GM10266 (cell line): ENCODE data around the gene FBXO44.

Experiments used
- DNase-seq: peaks from one replicate; pipeline ENCODE4 v3.0.0; 2012; ENCODE audit errors: extremely low spot score
- CTCF ChIP-seq: IDR thresholded peaks from 2 replicates; pipeline ENCODE4 v1.5.1; 2012; ENCODE audit warnings: mild to moderate bottlenecking, low read depth; ENCODE audit not compliant: control insufficient read depth, insufficient read depth; ENCODE audit errors: missing control alignments

The FBXO44 gene

GRCh38 chr1:11626551-11626950 is 28.1 kb upstream of the FBXO44 start:
- no peak for TF ChIP-seq CTCF
- no peak for DNase-seq

GRCh38 chr1:11628767-11629166 is 25.9 kb upstream of the FBXO44 start:
- no peak for TF ChIP-seq CTCF

GRCh38 chr1:11629184-11630016 is 25.3 kb upstream of the FBXO44 start:
- TF ChIP-seq CTCF = no peak
- DNase-seq = no peak

More at GRCh38 chr1:11628767-11629166, 25.9 kb upstream of the FBXO44 start:
- DNase-seq = no peak

GRCh38 chr1:11634365-11635192 is 20.1 kb upstream of the FBXO44 start:
- no peak for TF ChIP-seq CTCF
- no peak for DNase-seq

- TF ChIP-seq CTCF = no peak
- no peak for DNase-seq
Measured at GRCh38 chr1:11638121-11638520, 16.6 kb upstream of the FBXO44 start.

- TF ChIP-seq CTCF = no peak
- DNase-seq = no peak
Measured at GRCh38 chr1:11639372-11639771, 15.3 kb upstream of the FBXO44 start.

- DNase-seq = no peak
- no peak for TF ChIP-seq CTCF
Measured at GRCh38 chr1:11640101-11640500, 14.6 kb upstream of the FBXO44 start.
